Endodermal cell (in vitro differentiated cells): ENCODE results near the gene ZNF787. TPM values are rescaled to one million over a fixed set of nuclear protein-coding genes. Genes with fewer than 3 reads are reported as not detected.

Experiments
- DNase-seq: peaks from one replicate; pipeline ENCODE4 v3.0.0-alpha.2; 2017
- H3K27ac ChIP-seq: 2 replicates; pipeline ENCODE4 v1.5.1; 2013; ENCODE audit warnings: mild to moderate bottlenecking, low read depth, low read length, moderate library complexity
- H3K27me3 ChIP-seq: 2 replicates; pipeline ENCODE4 v1.6.1; 2013; ENCODE audit warnings: mild to moderate bottlenecking, low read length, moderate library complexity; ENCODE audit not compliant: insufficient read depth, control insufficient read depth, poor library complexity, severe bottlenecking
- H3K36me3 ChIP-seq: 2 replicates; pipeline ENCODE4 v1.7.0; 2013; ENCODE audit warnings: mild to moderate bottlenecking, low read length, moderate library complexity; ENCODE audit not compliant: control insufficient read depth, insufficient read depth
- H3K4me1 ChIP-seq: one replicate; pipeline ENCODE4 v1.7.0; 2013; ENCODE audit warnings: low read length; ENCODE audit not compliant: control insufficient read depth, insufficient read depth
- H3K4me3 ChIP-seq: 2 replicates; pipeline ENCODE4 v1.5.1; 2013; ENCODE audit warnings: mild to moderate bottlenecking, low read length, moderate library complexity
- H3K9ac ChIP-seq: 2 replicates; pipeline ENCODE4 v1.6.1; 2013; ENCODE audit warnings: mild to moderate bottlenecking, low read length, moderate library complexity; ENCODE audit not compliant: poor library complexity, severe bottlenecking; ENCODE audit errors: extremely low read depth
- H3K9me3 ChIP-seq: 2 replicates; pipeline ENCODE4 v1.6.1; 2013; ENCODE audit warnings: mild to moderate bottlenecking, low read length, moderate library complexity; ENCODE audit not compliant: control insufficient read depth
- H3K27ac Mint-ChIP-seq: 2 replicates; pipeline ENCODE4 v1.8.0; 2020; ENCODE audit warnings: mixed read lengths
- H3K27me3 Mint-ChIP-seq: 2 replicates; pipeline ENCODE4 v1.8.0; 2021; ENCODE audit warnings: mild to moderate bottlenecking, mixed read lengths; ENCODE audit not compliant: insufficient read depth
- H3K36me3 Mint-ChIP-seq: 2 replicates; pipeline ENCODE4 v1.8.0; 2020; ENCODE audit warnings: low read depth, mixed read lengths
- H3K4me1 Mint-ChIP-seq: 2 replicates; pipeline ENCODE4 v1.8.0; 2020; ENCODE audit warnings: mixed read lengths
- H3K4me3 Mint-ChIP-seq: 2 replicates; pipeline ENCODE4 v1.8.0; 2020; ENCODE audit warnings: mild to moderate bottlenecking, moderate library complexity, mixed read lengths
- H3K9me3 Mint-ChIP-seq: 2 replicates; pipeline ENCODE4 v1.8.0; 2020; ENCODE audit warnings: mild to moderate bottlenecking, mixed read lengths
- CTCF ChIP-seq: fragments of 200-600 bp; sonication (generic); conservative IDR thresholded peaks from 2 replicates; pipeline ENCODE4 v1.5.0; 2021; ENCODE audit warnings: antibody characterized with exemption, mild to moderate bottlenecking
- WGBS, 2 experiments: methylation state at CpG; one replicate each; pipeline versions ENCODE4 v1.1.5 to v1.1.7; 2013; ENCODE audit warnings: missing lambda C conversion rate in 2 of 2, mixed read lengths in 1 of 2; ENCODE audit not compliant: insufficient coverage in 1 of 2, insufficient read length in 1 of 2; 5-methylcytosine and 5-hydroxymethylcytosine counted together
- total RNA-seq, 2 donors: library from RNA; stranded (reverse); fragmentation: NEBNext Ultra II Directional in 1 of 2; extraction: Animal tissue kit (Norgen Biotek cat#: 25700) in 1 of 2; gene quantifications; 2 replicates in 1 of 2; 3 replicates in 1 of 2; pipeline ENCODE4 v1.2.1, GENCODE V29; 2021

ZNF787 gene
- total RNA-seq, 2 donors from 2014 or later = 42.1 to 43.7 TPM

DNA sequence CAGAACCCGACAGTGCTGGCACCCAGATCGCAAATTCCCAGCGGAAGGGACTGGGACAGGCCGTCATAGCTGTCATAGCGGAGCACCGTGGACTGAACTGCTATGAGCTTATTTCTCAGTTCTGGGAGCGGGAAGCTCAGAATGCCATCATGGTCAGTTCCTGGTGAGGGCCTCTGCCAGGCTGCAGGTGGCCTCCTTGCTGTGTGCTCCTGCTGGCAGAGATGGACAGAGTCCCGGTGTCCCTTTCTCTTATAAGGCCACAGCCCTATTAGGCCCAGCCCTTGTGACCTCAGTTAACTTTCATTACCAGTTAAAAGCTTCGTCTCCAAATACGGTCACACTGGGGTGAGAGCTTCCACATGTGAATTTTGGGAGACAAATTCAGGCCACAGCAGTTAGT, 24.6 kb upstream of the ZNF787 start:
- H3K27me3 Mint-ChIP-seq = no peaks in the 10 kb centered on the region
- H3K4me3 Mint-ChIP-seq = no peak overlapping the region
- no peak overlapping the region for H3K27ac ChIP-seq
- H3K4me1 Mint-ChIP-seq = peaks cover 7% of the 10 kb centered on the region
- no peak for DNase-seq
- no peaks in the 10 kb centered on the region for H3K4me1 ChIP-seq
- peaks cover 29% of the 10 kb centered on the region for H3K36me3 Mint-ChIP-seq
- no peak overlapping the region for H3K9ac ChIP-seq
- 95% methylated on average over 9 to 10 of the region's 10 CpGs for WGBS, 2 experiments
- H3K9me3 Mint-ChIP-seq = no peaks in the 10 kb centered on the region
- no peak overlapping the region for H3K4me3 ChIP-seq
- H3K27me3 ChIP-seq = no peaks in the 10 kb centered on the region
- TF ChIP-seq CTCF = no peak
- H3K36me3 ChIP-seq = peaks cover 11% of the 10 kb centered on the region
- H3K9me3 ChIP-seq = no peaks in the 10 kb centered on the region
- H3K27ac Mint-ChIP-seq = no peak overlapping the region

DNA sequence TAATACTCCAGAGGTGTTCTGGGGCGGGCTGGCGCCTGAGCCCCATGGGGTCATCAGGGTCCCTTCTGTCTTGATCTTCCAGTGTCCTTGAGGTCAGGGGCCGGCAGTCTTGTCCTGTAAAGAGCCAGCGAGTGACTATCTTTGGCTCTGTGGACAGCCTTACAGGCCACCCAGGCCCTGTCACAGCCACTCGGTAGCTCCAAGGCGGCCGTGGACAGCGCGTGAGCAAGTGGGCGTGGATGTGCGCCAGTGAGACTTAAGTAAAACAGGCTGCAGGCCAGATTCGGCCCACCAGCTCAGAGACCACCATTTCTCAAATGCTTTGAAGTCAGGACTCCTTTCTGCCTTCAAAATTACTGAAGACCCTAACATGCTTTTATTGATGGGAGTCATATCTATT, 23.7 kb upstream of the ZNF787 start:
- peaks cover 10% of the 10 kb centered on the region for H3K36me3 ChIP-seq
- H3K4me1 Mint-ChIP-seq = peaks cover 11% of the 10 kb centered on the region
- no peaks in the 10 kb centered on the region for H3K27me3 Mint-ChIP-seq
- H3K27ac ChIP-seq = no peak overlapping the region
- H3K27ac Mint-ChIP-seq = no peak overlapping the region
- peaks cover 22% of the 10 kb centered on the region for H3K36me3 Mint-ChIP-seq
- H3K4me1 ChIP-seq = no peaks in the 10 kb centered on the region
- H3K9ac ChIP-seq = no peak overlapping the region
- no peak overlapping the region for H3K4me3 ChIP-seq
- TF ChIP-seq CTCF = no peak
- WGBS, 2 experiments = 95 to 100% methylated on average over 12 of the region's 12 CpGs
- no peak for DNase-seq
- H3K4me3 Mint-ChIP-seq = no peak overlapping the region
- H3K27me3 ChIP-seq = no peaks in the 10 kb centered on the region
- H3K9me3 ChIP-seq = no peaks in the 10 kb centered on the region
- H3K9me3 Mint-ChIP-seq = no peaks in the 10 kb centered on the region

- no peaks in the 10 kb centered on the region for H3K27me3 ChIP-seq
- H3K4me3 Mint-ChIP-seq = no peak overlapping the region
- H3K4me1 ChIP-seq = no peaks in the 10 kb centered on the region
- H3K9ac ChIP-seq = no peak overlapping the region
- no peak for TF ChIP-seq CTCF
- H3K4me3 ChIP-seq = no peak overlapping the region
- H3K9me3 Mint-ChIP-seq = no peaks in the 10 kb centered on the region
- no peak overlapping the region for H3K27ac ChIP-seq
- peaks cover 6% of the 10 kb centered on the region for H3K36me3 ChIP-seq
- peaks cover 17% of the 10 kb centered on the region for H3K36me3 Mint-ChIP-seq
- no peak for DNase-seq
- no peaks in the 10 kb centered on the region for H3K9me3 ChIP-seq
- no peak overlapping the region for H3K27ac Mint-ChIP-seq
- 94 to 95% methylated on average over 6 of the region's 6 CpGs for WGBS, 2 experiments
- no peaks in the 10 kb centered on the region for H3K27me3 Mint-ChIP-seq
- peaks cover 14% of the 10 kb centered on the region for H3K4me1 Mint-ChIP-seq
Measured at GRCh38 chr19:56144376-56144775, 23.3 kb upstream of the ZNF787 start.
